Measurements from ENCODE around the gene SIRT3. TPM values are rescaled to one million over a fixed set of nuclear protein-coding genes. Genes with fewer than 3 reads are reported as not detected.
"Not testable (repeated sequence)": the region's sequence is repeated elsewhere in the genome, so short reads cannot be mapped to it uniquely, and the experiment has no call there.

The SIRT3 gene
- total and polyA plus RNA-seq, 7 experiments from 2014 or later: 9.9 to 34.8 (median 23.8) TPM

DNA sequence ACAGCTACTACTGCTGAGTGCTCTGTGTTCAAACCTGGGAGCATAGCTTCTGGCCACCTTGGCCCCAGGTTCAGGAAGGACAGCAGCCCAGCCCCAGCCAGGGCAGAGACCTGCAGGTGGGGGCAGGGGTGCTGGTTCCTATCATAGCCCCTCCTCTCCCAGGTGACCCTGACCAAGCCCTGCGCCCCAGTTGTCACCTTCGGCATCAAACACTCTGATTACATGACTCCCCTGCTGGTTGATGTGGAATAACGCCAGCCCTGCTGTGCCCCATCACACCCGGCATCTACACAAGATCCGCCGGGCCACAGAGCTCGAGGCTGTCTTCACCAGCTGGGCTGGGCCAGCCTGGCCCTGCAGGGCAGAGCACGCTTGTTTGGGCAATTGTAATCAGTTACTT is 36.4 kb downstream of the SIRT3 start:
- Histone ChIP-seq H3K36me3 (ENCODE audit: control insufficient read depth in 2 of 3, insufficient read depth in 3 of 3, low read length in 3 of 3) (peaks cover 4 to 18% (median 8%) of the 10 kb centered on the region in 3 experiments), H3K9me3 (ENCODE audit: control insufficient read depth in 2 of 3, low read length in 3 of 3) (no peaks in the 10 kb centered on the region), H3K4me1 (ENCODE audit: control insufficient read depth in 2 of 2, insufficient read depth in 2 of 2, low read length in 2 of 2) (peaks cover 9 to 34% of the 10 kb centered on the region in 2 donors), H3K4me3 (ENCODE audit: low read length) (no peak overlapping the region), H3K27ac (ENCODE audit: low read depth, low read length) (no peak overlapping the region), H3K27me3 (ENCODE audit: control insufficient read depth in 2 of 2, insufficient read depth in 2 of 2, low read length in 2 of 2) (no peaks in the 10 kb centered on the region)
- ATAC-seq (no peak), DNase-seq (peak in 2 of 9 donors; percentile 7 to 19)
- ChIA-PET POLR2A (interaction anchor here (0.9 kb wide), 1 partner anchor 35 kb away, joined by 3 read pairs; no protein-coding TSS in a partner anchor), CTCF (interaction anchor here (0.8 to 1.5 kb wide), 2 partner anchors 52 to 105 kb away, joined by 3 to 4 read pairs; no protein-coding TSS in a partner anchor)
- Mint-ChIP-seq H3K27ac (peak overlapping the region in 1 of 9 donors; percentile 25), H3K36me3 (peaks cover 0 to 15% (median 8%) of the 10 kb centered on the region in 5 donors), H3K4me3 (no peak overlapping the region), H3K9me3 (no peaks in the 10 kb centered on the region), H3K27me3 (no peaks in the 10 kb centered on the region), H3K4me1 (peaks cover 26 to 42% (median 38%) of the 10 kb centered on the region in 7 donors)
- intact Hi-C loops (cut with micrococcal nuclease): no loop called here

DNA sequence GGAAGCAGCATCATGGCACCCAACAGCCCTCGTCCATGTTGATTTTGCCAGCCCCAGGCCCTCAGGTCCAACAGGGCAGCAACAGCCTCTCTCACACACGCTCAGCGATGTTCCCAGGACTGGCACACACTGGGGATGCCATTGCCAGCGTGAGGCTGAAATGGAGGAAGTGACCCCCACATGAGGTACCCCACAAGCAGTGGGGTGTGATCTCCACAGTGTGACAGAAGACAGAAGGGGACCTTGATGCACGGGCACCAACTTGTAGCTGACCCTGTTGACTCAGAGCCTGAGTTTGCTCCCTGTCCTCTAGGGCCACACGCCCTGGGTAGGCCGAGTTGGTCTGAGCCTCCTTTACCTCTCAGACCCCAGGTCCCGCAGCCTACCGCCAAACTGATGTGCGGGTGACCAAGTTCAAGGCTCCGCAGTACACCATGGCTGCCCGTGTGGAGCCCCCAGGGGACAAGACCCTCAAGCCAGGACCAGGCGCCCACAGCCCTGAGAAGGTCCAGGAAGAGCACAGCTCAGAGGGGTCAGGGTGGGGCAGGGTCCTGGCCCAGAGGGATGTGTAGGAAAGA is 37.0 kb downstream of the SIRT3 start:
- peaks cover 2 to 27% of the 10 kb centered on the region in 2 donors for H3K4me1 ChIP-seq (ENCODE audit: control insufficient read depth in 2 of 2, insufficient read depth in 2 of 2, low read length in 2 of 2)
- no peak overlapping the region for H3K27ac Mint-ChIP-seq
- no peak for ATAC-seq
- H3K36me3 ChIP-seq (ENCODE audit: control insufficient read depth in 2 of 3, insufficient read depth in 3 of 3, low read length in 3 of 3): peaks cover 2 to 11% (median 4%) of the 10 kb centered on the region in 3 experiments
- no peak overlapping the region for H3K27ac ChIP-seq (ENCODE audit: low read depth, low read length)
- CTCF ChIA-PET: interaction anchor here (0.8 to 1.5 kb wide), 2 partner anchors 52 to 106 kb away, joined by 3 to 4 read pairs; no protein-coding TSS in a partner anchor
- POLR2A ChIA-PET: interaction anchor here (0.6 to 0.9 kb wide), 2 partner anchors 36 to 143 kb away, joined by 3 read pairs; no protein-coding TSS in a partner anchor
- no peak overlapping the region for H3K4me3 ChIP-seq (ENCODE audit: low read length)
- no peaks in the 10 kb centered on the region for H3K9me3 Mint-ChIP-seq
- no peaks in the 10 kb centered on the region for H3K27me3 ChIP-seq (ENCODE audit: control insufficient read depth in 2 of 2, insufficient read depth in 2 of 2, low read length in 2 of 2)
- intact Hi-C loops (cut with micrococcal nuclease): no loop called here
- peaks cover 25 to 35% (median 33%) of the 10 kb centered on the region in 7 donors for H3K4me1 Mint-ChIP-seq
- H3K9me3 ChIP-seq (ENCODE audit: control insufficient read depth in 2 of 3, low read length in 3 of 3): no peaks in the 10 kb centered on the region
- peak in 1 of 9 donors; percentile 3 for DNase-seq
- H3K27me3 Mint-ChIP-seq: no peaks in the 10 kb centered on the region
- no peak overlapping the region for H3K4me3 Mint-ChIP-seq
- H3K36me3 Mint-ChIP-seq: peaks cover 0 to 13% (median 4%) of the 10 kb centered on the region in 5 donors

DNA sequence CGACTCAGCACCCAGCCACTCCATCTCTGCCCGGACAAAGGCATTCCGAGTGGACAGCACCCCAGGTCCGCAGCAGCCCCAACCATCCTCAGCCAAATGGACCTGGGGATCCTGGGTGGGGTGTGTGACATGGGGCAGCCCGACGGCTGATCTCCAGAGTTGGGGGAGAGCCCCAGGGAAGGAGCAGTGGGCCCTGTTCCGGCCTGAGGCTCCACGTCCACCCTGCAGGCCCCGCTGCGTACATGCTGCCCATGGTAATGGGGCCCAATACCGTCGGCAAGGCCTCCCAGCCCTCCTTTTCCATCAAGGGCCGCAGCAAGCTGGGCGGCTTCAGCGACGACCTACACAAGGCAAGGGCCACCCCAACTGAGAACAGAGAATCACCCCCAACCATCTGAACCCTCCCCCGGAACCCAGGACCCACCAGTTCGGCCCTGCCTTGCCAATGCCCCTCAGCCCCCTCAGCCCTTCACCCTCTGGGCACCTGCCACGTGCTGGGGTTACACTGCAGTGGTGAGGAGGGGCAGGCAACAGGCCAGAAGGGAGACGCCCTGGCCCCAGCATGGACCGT is 37.8 kb downstream of the SIRT3 start:
- H3K27ac ChIP-seq (ENCODE audit: low read depth, low read length): no peak overlapping the region
- intact Hi-C loops (cut with micrococcal nuclease): no loop called here
- no peak overlapping the region for H3K4me3 Mint-ChIP-seq
- H3K9me3 ChIP-seq (ENCODE audit: control insufficient read depth in 2 of 3, low read length in 3 of 3): no peaks in the 10 kb centered on the region
- no peaks in the 10 kb centered on the region for H3K27me3 ChIP-seq (ENCODE audit: control insufficient read depth in 2 of 2, insufficient read depth in 2 of 2, low read length in 2 of 2)
- no peak overlapping the region for H3K4me3 ChIP-seq (ENCODE audit: low read length)
- H3K36me3 Mint-ChIP-seq: peaks cover 0 to 6% (median 4%) of the 10 kb centered on the region in 5 donors
- CTCF ChIA-PET: interaction anchor here (1.5 kb wide), 1 partner anchor 53 kb away, joined by 4 read pairs; no protein-coding TSS in a partner anchor
- no peaks in the 10 kb centered on the region for H3K27me3 Mint-ChIP-seq
- peaks cover 0 to 3% (median 0%) of the 10 kb centered on the region in 3 experiments for H3K36me3 ChIP-seq (ENCODE audit: control insufficient read depth in 2 of 3, insufficient read depth in 3 of 3, low read length in 3 of 3)
- H3K4me1 ChIP-seq (ENCODE audit: control insufficient read depth in 2 of 2, insufficient read depth in 2 of 2, low read length in 2 of 2): peaks cover 0 to 19% of the 10 kb centered on the region in 2 donors
- H3K27ac Mint-ChIP-seq: peak overlapping the region in 1 of 9 donors; percentile 58
- no peak for ATAC-seq
- H3K4me1 Mint-ChIP-seq: peaks cover 17 to 28% (median 25%) of the 10 kb centered on the region in 7 donors
- peak in 2 of 9 donors; percentile 6 to 20 for DNase-seq
- POLR2A ChIA-PET: interaction anchor here (0.6 to 1.2 kb wide), 2 partner anchors 9 to 144 kb away, joined by 3 to 4 read pairs; partner anchors contain the start of genes BET1L and RIC8A
- H3K9me3 Mint-ChIP-seq: no peaks in the 10 kb centered on the region

DNA sequence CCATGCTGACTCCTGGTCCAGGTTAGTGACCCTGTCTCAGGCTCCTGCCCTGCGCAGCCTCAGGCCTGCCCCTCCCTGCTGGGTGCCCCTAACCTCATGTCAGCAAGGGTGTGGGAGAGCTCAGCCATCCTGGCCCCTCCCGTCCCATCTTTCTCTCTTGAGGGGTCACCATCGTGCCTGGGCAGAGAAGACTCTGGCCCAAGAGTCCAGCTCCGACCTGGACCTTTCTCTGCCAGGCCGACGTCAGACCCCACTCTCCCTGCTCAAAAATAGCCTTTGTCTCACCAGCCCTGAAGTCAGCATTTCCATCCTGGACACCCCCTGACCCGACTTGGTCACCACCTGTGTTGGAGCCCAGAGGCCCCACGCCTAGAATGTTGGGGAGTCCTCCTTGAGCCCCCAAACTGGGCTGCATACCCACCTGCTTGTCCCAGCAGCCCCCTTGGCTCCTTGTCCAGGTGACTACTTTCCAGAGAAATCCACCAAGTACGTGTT is 38.4 kb downstream of the SIRT3 start:
- H3K9me3 Mint-ChIP-seq: no peaks in the 10 kb centered on the region
- no peak overlapping the region for H3K27ac ChIP-seq (ENCODE audit: low read depth, low read length)
- ChIA-PET CTCF (no interaction called here), POLR2A (interaction anchor here (1.2 kb wide), 1 partner anchor 9 kb away, joined by 4 read pairs; the partner anchor contains the start of genes BET1L and RIC8A)
- H3K36me3 ChIP-seq (ENCODE audit: control insufficient read depth in 2 of 3, insufficient read depth in 3 of 3, low read length in 3 of 3): no peaks in the 10 kb centered on the region
- no peaks in the 10 kb centered on the region for H3K27me3 ChIP-seq (ENCODE audit: control insufficient read depth in 2 of 2, insufficient read depth in 2 of 2, low read length in 2 of 2)
- no peaks in the 10 kb centered on the region for H3K27me3 Mint-ChIP-seq
- no peaks in the 10 kb centered on the region for H3K9me3 ChIP-seq (ENCODE audit: control insufficient read depth in 2 of 3, low read length in 3 of 3)
- peaks cover 12 to 22% (median 20%) of the 10 kb centered on the region in 7 donors for H3K4me1 Mint-ChIP-seq
- H3K4me3 Mint-ChIP-seq: no peak overlapping the region
- peaks cover 0 to 15% of the 10 kb centered on the region in 2 donors for H3K4me1 ChIP-seq (ENCODE audit: control insufficient read depth in 2 of 2, insufficient read depth in 2 of 2, low read length in 2 of 2)
- peaks cover 0 to 4% (median 0%) of the 10 kb centered on the region in 5 donors for H3K36me3 Mint-ChIP-seq
- ATAC-seq (peak; percentile 12), DNase-seq (peak in 2 of 9 donors; percentile 7 to 19)
- H3K27ac Mint-ChIP-seq: no peak overlapping the region
- intact Hi-C loops (cut with micrococcal nuclease): no loop called here
- H3K4me3 ChIP-seq (ENCODE audit: low read length): no peak overlapping the region

DNA sequence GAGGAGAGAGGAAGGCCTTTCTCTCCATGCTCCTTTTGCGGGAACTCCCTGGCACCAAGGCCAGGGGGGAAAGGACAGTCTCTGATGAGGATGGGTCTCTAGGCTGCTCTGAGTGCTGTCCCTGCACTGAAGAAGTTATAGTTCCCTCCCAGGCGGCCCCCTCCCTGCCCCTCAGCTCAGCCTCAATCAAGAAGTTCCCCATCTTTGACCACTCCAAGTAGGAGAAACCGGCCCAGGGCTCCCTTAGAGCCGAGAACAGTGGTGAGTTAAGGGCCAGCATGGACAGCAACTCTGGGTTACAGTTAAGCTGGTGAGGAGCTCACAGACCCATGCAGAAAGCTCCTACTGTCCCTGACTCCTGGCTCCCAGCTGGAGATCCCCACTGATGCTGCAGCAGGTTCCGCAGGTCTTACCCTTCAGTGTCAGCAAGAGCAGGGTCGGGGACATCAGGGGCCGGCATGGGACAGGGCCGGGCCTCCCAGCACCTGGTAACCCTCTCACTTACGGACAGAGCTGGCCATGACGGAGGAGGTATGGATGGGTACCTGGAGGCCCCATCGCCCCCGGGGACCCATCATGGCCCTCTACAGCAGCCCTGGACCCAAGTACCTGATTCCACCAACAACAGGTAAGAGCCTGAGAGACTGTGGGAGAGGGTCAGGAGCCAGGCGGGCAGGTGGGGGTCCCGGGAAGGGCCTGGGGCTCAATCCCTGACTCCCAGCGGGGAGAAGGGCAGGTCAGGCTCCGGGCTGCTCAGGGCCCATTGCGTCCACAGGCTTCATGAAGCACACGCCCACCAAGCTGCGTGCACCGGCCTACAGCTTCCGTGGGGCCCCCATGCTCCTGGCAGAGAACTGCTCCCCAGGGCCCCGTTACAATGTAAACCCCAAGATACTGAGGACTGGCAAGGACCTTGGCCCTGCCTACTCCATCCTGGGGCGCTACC is 39.1 kb downstream of the SIRT3 start:
- Mint-ChIP-seq H3K4me1 (peaks cover 7 to 18% (median 16%) of the 10 kb centered on the region in 7 donors), H3K4me3 (no peak overlapping the region), H3K9me3 (no peaks in the 10 kb centered on the region), H3K27ac (no peak overlapping the region), H3K27me3 (no peaks in the 10 kb centered on the region), H3K36me3 (peaks cover 0 to 4% (median 0%) of the 10 kb centered on the region in 5 donors)
- POLR2A ChIA-PET: interaction anchor here (1.2 kb wide), 2 partner anchors 10 kb away, joined by 4 to 10 read pairs; partner anchors contain the start of genes BET1L and RIC8A
- DNase-seq (peak in 2 of 9 donors; percentile 6 to 19), ATAC-seq (no peak)
- H3K4me3 ChIP-seq (ENCODE audit: low read length): no peak overlapping the region
- H3K36me3 ChIP-seq (ENCODE audit: control insufficient read depth in 2 of 3, insufficient read depth in 3 of 3, low read length in 3 of 3): no peaks in the 10 kb centered on the region
- intact Hi-C loops (cut with micrococcal nuclease): no loop called here
- no peaks in the 10 kb centered on the region for H3K27me3 ChIP-seq (ENCODE audit: control insufficient read depth in 2 of 2, insufficient read depth in 2 of 2, low read length in 2 of 2)
- no peak overlapping the region for H3K27ac ChIP-seq (ENCODE audit: low read depth, low read length)
- H3K4me1 ChIP-seq (ENCODE audit: control insufficient read depth in 2 of 2, insufficient read depth in 2 of 2, low read length in 2 of 2): peaks cover 0 to 8% of the 10 kb centered on the region in 2 donors
- H3K9me3 ChIP-seq (ENCODE audit: control insufficient read depth in 2 of 3, low read length in 3 of 3): no peaks in the 10 kb centered on the region
- CTCF ChIA-PET: no interaction called here

DNA sequence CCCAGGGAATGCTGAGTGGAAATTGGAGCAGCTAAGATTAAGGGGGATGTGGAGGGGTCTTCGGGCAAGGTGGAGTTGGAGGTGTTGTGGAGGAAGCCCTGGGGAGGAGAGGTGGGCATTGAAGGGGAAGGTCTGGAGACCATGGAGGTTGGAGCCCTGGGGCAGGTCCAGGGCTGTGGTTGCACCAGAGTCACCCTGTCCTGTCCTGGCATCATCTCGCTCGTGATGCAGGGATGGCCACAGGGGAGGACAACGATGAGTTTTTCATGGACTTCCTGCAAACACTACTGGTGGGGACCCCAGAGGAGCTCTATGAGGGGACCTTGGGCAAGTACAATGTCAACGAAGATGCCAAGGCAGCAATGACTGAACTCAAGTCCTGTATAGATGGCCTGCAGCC is 42.7 kb downstream of the SIRT3 start:
- H3K4me1 ChIP-seq (ENCODE audit: control insufficient read depth in 2 of 2, insufficient read depth in 2 of 2, low read length in 2 of 2); H3K36me3 Mint-ChIP-seq; H3K27me3 Mint-ChIP-seq; H3K27ac ChIP-seq (ENCODE audit: low read depth, low read length); H3K9me3 Mint-ChIP-seq; H3K9me3 ChIP-seq (ENCODE audit: control insufficient read depth in 2 of 3, low read length in 3 of 3); H3K36me3 ChIP-seq (ENCODE audit: control insufficient read depth in 2 of 3, insufficient read depth in 3 of 3, low read length in 3 of 3); ATAC-seq; H3K4me3 Mint-ChIP-seq; H3K27me3 ChIP-seq (ENCODE audit: control insufficient read depth in 2 of 2, insufficient read depth in 2 of 2, low read length in 2 of 2); H3K4me3 ChIP-seq (ENCODE audit: low read length); CTCF ChIA-PET; POLR2A ChIA-PET: not testable (repeated sequence)
- peak in 2 of 9 donors; percentile 5 to 19 for DNase-seq
- intact Hi-C loops (cut with micrococcal nuclease): loop anchor here in 1 of 2 donors (5.0 kb wide), 1 partner anchor 259 kb away; the partner anchor contains the start of gene PTDSS2
- Mint-ChIP-seq H3K4me1 (peaks cover 0 to 15% (median 12%) of the 10 kb centered on the region in 7 donors), H3K27ac (peak overlapping the region in 1 of 9 donors; percentile 52)
